ENCODE measurements around the gene COX7A1. TPM values are rescaled to one million over a fixed set of nuclear protein-coding genes. Genes with fewer than 3 reads are reported as not detected.

The COX7A1 gene
- total RNA-seq, 1 experiment from 2014 or later: not detected

DNA sequence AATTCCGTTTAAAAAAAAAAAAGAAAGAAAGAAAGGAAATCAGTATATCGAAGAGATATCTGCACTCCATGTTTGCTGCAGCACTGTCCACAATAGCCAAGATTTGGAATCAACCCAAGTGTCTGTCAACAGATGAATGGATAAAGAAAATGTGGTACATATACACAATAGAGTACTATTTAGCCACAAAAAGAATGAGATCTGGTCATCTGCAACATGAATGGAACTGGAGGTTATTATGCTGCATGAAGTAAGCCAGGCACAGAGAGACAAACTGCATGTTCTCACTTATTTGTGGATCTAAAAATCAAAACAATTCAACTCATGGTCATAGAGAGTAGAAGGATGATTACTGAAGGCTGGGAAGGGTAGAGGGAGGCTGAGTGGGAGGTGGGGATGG, 45.9 kb upstream of the COX7A1 start:
- no peak overlapping the region for H2BK12ac ChIP-seq (ENCODE audit: insufficient read length, low read depth, low read length)
- no peak overlapping the region for H3K23ac ChIP-seq (ENCODE audit: insufficient read length, low read depth, low read length)
- no peaks in the 10 kb centered on the region for H3K79me2 ChIP-seq (ENCODE audit: insufficient read depth, low read length)
- H3K4me3 Mint-ChIP-seq: no peak overlapping the region
- no peak overlapping the region for H3K27ac Mint-ChIP-seq
- H2BK120ac ChIP-seq (ENCODE audit: low read depth, low read length, poor library complexity, severe bottlenecking): no peak overlapping the region
- no peak overlapping the region for H2BK5ac ChIP-seq (ENCODE audit: insufficient read length, low read length)
- H3K27me3 Mint-ChIP-seq (ENCODE audit: low read depth): no peaks in the 10 kb centered on the region; the same call in none of the 2 replicates
- no peak overlapping the region for H2BK15ac ChIP-seq (ENCODE audit: low read depth, low read length)
- H3K79me1 ChIP-seq (ENCODE audit: insufficient read depth, low read depth, low read length, poor library complexity, severe bottlenecking): no peaks in the 10 kb centered on the region
- no peaks in the 10 kb centered on the region for H3K9me3 ChIP-seq (ENCODE audit: control insufficient read depth, low read depth, low read length)
- H3K18ac ChIP-seq (ENCODE audit: insufficient read length, low read depth, low read length): no peak overlapping the region
- no peak overlapping the region for H4K5ac ChIP-seq (ENCODE audit: insufficient read length, low read depth, low read length)
- no peak overlapping the region for H2AFZ ChIP-seq (ENCODE audit: low read length)
- H4K91ac ChIP-seq (ENCODE audit: insufficient read length, low read depth, low read length): no peak overlapping the region
- H4K8ac ChIP-seq (replicated peaks; ENCODE audit: insufficient read length, low read depth, low read length): no peak overlapping the region
- H3K27ac ChIP-seq (ENCODE audit: insufficient read length, low read depth, low read length): no peak overlapping the region
- TF ChIP-seq, protein P1, sequence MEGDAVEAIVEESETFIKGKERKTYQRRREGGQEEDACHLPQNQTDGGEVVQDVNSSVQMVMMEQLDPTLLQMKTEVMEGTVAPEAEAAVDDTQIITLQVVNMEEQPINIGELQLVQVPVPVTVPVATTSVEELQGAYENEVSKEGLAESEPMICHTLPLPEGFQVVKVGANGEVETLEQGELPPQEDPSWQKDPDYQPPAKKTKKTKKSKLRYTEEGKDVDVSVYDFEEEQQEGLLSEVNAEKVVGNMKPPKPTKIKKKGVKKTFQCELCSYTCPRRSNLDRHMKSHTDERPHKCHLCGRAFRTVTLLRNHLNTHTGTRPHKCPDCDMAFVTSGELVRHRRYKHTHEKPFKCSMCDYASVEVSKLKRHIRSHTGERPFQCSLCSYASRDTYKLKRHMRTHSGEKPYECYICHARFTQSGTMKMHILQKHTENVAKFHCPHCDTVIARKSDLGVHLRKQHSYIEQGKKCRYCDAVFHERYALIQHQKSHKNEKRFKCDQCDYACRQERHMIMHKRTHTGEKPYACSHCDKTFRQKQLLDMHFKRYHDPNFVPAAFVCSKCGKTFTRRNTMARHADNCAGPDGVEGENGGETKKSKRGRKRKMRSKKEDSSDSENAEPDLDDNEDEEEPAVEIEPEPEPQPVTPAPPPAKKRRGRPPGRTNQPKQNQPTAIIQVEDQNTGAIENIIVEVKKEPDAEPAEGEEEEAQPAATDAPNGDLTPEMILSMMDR (conservative IDR thresholded peaks at IDR 0.05): no peak
- no peaks in the 10 kb centered on the region for H3K4me1 ChIP-seq (ENCODE audit: insufficient read depth, low read length)
- H3K27me3 ChIP-seq (ENCODE audit: insufficient read depth, low read length): no peaks in the 10 kb centered on the region
- no peak overlapping the region for H3T11ph ChIP-seq (ENCODE audit: low read length)
- no peak overlapping the region for H3K14ac ChIP-seq (ENCODE audit: insufficient read depth, low read length)
- H3K56ac ChIP-seq (ENCODE audit: insufficient read length, low read depth, low read length): no peak overlapping the region
- peaks cover 0 to 10% (median 0%) of the 10 kb centered on the region in 3 experiments; a peak in 3 of 7 replicates for H3K36me3 Mint-ChIP-seq (ENCODE audit: insufficient read depth in 1 of 3, low read depth in 3 of 3)
- no peak overlapping the region for H3K9ac ChIP-seq (ENCODE audit: extremely low read depth, insufficient read length, low read length)
- H3K23me2 ChIP-seq (ENCODE audit: insufficient read length, low read depth, low read length, poor library complexity, severe bottlenecking): no peaks in the 10 kb centered on the region
- H4K20me1 ChIP-seq (ENCODE audit: control insufficient read depth, insufficient read depth, insufficient read length): no peaks in the 10 kb centered on the region
- H3K4ac ChIP-seq (ENCODE audit: low read depth, low read length): no peak overlapping the region
- no peak overlapping the region for H2BK20ac ChIP-seq (ENCODE audit: low read depth, low read length, poor library complexity, severe bottlenecking)
- DNase-seq: no peak
- no peak overlapping the region for H3K4me2 ChIP-seq (ENCODE audit: insufficient read depth, insufficient read length, low read length)
- no peaks in the 10 kb centered on the region for H3K4me1 Mint-ChIP-seq
- no peaks in the 10 kb centered on the region for H3K9me3 Mint-ChIP-seq
- WGBS (ENCODE audit: extremely low coverage, insufficient read length, low lambda C conversion rate): no CpG with 5 or more reads among the region's 2 CpGs
- H2AK5ac ChIP-seq (ENCODE audit: insufficient read length, low read length): no peak overlapping the region
